Rectal smooth muscle tissue (tissue), 1 donor: Measurements from ENCODE around the gene KRTAP27-1.

ENCODE experiments used
- H3K27ac ChIP-seq: one replicate; pipeline ENCODE4 v1.7.0; 2013; ENCODE audit warnings: low read depth, low read length, inconsistent platforms
- H3K27me3 ChIP-seq: one replicate; pipeline ENCODE4 v1.7.0; 2013; ENCODE audit warnings: low read length; ENCODE audit not compliant: control insufficient read depth, insufficient read depth
- H3K36me3 ChIP-seq: one replicate; pipeline ENCODE4 v1.7.0; 2013; ENCODE audit warnings: low read length; ENCODE audit not compliant: control insufficient read depth, insufficient read depth
- H3K4me1 ChIP-seq: one replicate; pipeline ENCODE4 v1.7.0; 2013; ENCODE audit warnings: low read length; ENCODE audit not compliant: control insufficient read depth, insufficient read depth
- H3K4me3 ChIP-seq: one replicate; pipeline ENCODE4 v1.7.0; 2013; ENCODE audit warnings: low read length
- H3K9ac ChIP-seq: one replicate; pipeline ENCODE4 v1.7.0; 2013; ENCODE audit warnings: low read length

The KRTAP27-1 gene

GRCh38 chr21:30337276-30337744 is at the start of gene KRTAP27-1:
KRTAP27-1 (minus strand) TSS chr21:30337694; CDS start chr21:30337668, 26 bp downstream.
- Histone ChIP-seq H3K27me3 (no peaks in the 10 kb centered on the region), H3K4me3 (no peak within 1 kb of the TSS), H3K36me3 (no peaks in the 10 kb centered on the region), H3K27ac (no peak within 1 kb of the TSS), H3K9ac (no peak within 1 kb of the TSS), H3K4me1 (no peaks in the 10 kb centered on the region)

GRCh38 chr21:30382201-30382600 is 44.7 kb upstream of the KRTAP27-1 start:
- H3K4me1 ChIP-seq, result no peaks in the 10 kb centered on the region
- no peaks in the 10 kb centered on the region for H3K27me3 ChIP-seq
- no peak overlapping the region for H3K27ac ChIP-seq
- no peak overlapping the region for H3K9ac ChIP-seq
- H3K36me3 ChIP-seq, result no peaks in the 10 kb centered on the region
- no peak overlapping the region for H3K4me3 ChIP-seq

GRCh38 chr21:30372139-30372770 is 34.8 kb upstream of the KRTAP27-1 start, which contains the start of gene KRTAP13-2:
KRTAP13-2 (minus strand) TSS chr21:30372271; CDS start chr21:30372213, 58 bp downstream.
- no peaks in the 10 kb centered on the region for H3K36me3 ChIP-seq
- no peaks in the 10 kb centered on the region for H3K27me3 ChIP-seq
- H3K27ac ChIP-seq, result no peak within 1 kb of the TSS
- no peaks in the 10 kb centered on the region for H3K4me1 ChIP-seq
- no peak within 1 kb of the TSS for H3K4me3 ChIP-seq
- H3K9ac ChIP-seq, result no peak within 1 kb of the TSS

GRCh38 chr21:30355906-30356305 is 18.4 kb upstream of the KRTAP27-1 start:
- Histone ChIP-seq H3K4me3 (no peak overlapping the region), H3K9ac (no peak overlapping the region), H3K27ac (no peak overlapping the region), H3K4me1 (no peaks in the 10 kb centered on the region), H3K36me3 (no peaks in the 10 kb centered on the region), H3K27me3 (no peaks in the 10 kb centered on the region)

GRCh38 chr21:30354308-30355005 is 17.0 kb upstream of the KRTAP27-1 start:
- Histone ChIP-seq H3K4me1 (no peaks in the 10 kb centered on the region), H3K4me3 (no peak overlapping the region), H3K36me3 (no peaks in the 10 kb centered on the region), H3K27me3 (no peaks in the 10 kb centered on the region), H3K9ac (no peak overlapping the region), H3K27ac (no peak overlapping the region)

- H3K4me1 ChIP-seq, result no peaks in the 10 kb centered on the region
- no peaks in the 10 kb centered on the region for H3K36me3 ChIP-seq
- H3K4me3 ChIP-seq, result no peak overlapping the region
- no peaks in the 10 kb centered on the region for H3K27me3 ChIP-seq
- H3K27ac ChIP-seq, result no peak overlapping the region
- no peak overlapping the region for H3K9ac ChIP-seq
These were observed 14.0 kb upstream of the KRTAP27-1 start for GRCh38 chr21:30351534-30351933.

- Histone ChIP-seq H3K4me3 (no peak overlapping the region), H3K9ac (no peak overlapping the region), H3K27me3 (no peaks in the 10 kb centered on the region), H3K27ac (no peak overlapping the region), H3K36me3 (no peaks in the 10 kb centered on the region), H3K4me1 (no peaks in the 10 kb centered on the region)
These were observed 12.1 kb upstream of the KRTAP27-1 start for GRCh38 chr21:30349572-30349971.

- H3K4me3 ChIP-seq, result no peak within 1 kb of the TSS
- no peaks in the 10 kb centered on the region for H3K27me3 ChIP-seq
- H3K27ac ChIP-seq, result no peak within 1 kb of the TSS
- H3K9ac ChIP-seq, result no peak within 1 kb of the TSS
- H3K4me1 ChIP-seq, result no peaks in the 10 kb centered on the region
- H3K36me3 ChIP-seq, result no peaks in the 10 kb centered on the region
These were observed 11.0 kb upstream of the KRTAP27-1 start, which contains the start of gene KRTAP23-1 for GRCh38 chr21:30348506-30348905. KRTAP23-1 (minus strand) TSS chr21:30348606; CDS start chr21:30348606, 0 bp downstream.

- Histone ChIP-seq H3K27me3 (no peaks in the 10 kb centered on the region), H3K36me3 (no peaks in the 10 kb centered on the region), H3K4me3 (no peak overlapping the region), H3K4me1 (no peaks in the 10 kb centered on the region), H3K27ac (no peak overlapping the region), H3K9ac (no peak overlapping the region)
These were observed 7.5 kb upstream of the KRTAP27-1 start for GRCh38 chr21:30345014-30345413.

GRCh38 chr21:30340714-30341573 is 3.5 kb upstream of the KRTAP27-1 start:
- Histone ChIP-seq H3K4me3 (no peak overlapping the region), H3K4me1 (no peaks in the 10 kb centered on the region), H3K27me3 (no peaks in the 10 kb centered on the region), H3K27ac (no peak overlapping the region), H3K9ac (no peak overlapping the region), H3K36me3 (no peaks in the 10 kb centered on the region)

- Histone ChIP-seq H3K27me3 (no peaks in the 10 kb centered on the region), H3K27ac (no peak overlapping the region), H3K36me3 (no peaks in the 10 kb centered on the region), H3K9ac (no peak overlapping the region), H3K4me3 (no peak overlapping the region), H3K4me1 (no peaks in the 10 kb centered on the region)
These were observed 1.2 kb upstream of the KRTAP27-1 start for GRCh38 chr21:30338717-30339116.

- no peak overlapping the region for H3K9ac ChIP-seq
- no peaks in the 10 kb centered on the region for H3K27me3 ChIP-seq
- no peaks in the 10 kb centered on the region for H3K36me3 ChIP-seq
- H3K27ac ChIP-seq, result no peak overlapping the region
- H3K4me3 ChIP-seq, result no peak overlapping the region
- no peaks in the 10 kb centered on the region for H3K4me1 ChIP-seq
These were observed 278 bp upstream of the KRTAP27-1 start for GRCh38 chr21:30337772-30338171.
